K562 (cell line): Measurements from ENCODE around the gene TIAM1. TPM values are rescaled to one million over a fixed set of nuclear protein-coding genes. Genes with fewer than 3 reads are reported as not detected.

Experiments
- ATAC-seq: fragments of 200-7000 bp; cut with Tn5 transposase; 3 replicates; pipeline ENCODE4 v1.9.1; 2020; ENCODE audit warnings: moderate library complexity
- BruUV-seq: library from RNA; stranded (reverse); fragments of 400-500 nt; replicated peaks from 2 replicates; lab custom pipeline; 2021; lab: Mats Ljungman, UMichigan
- CTCF ChIA-PET: fragments of 300-600 bp; formaldehyde crosslinking; extraction: SDS; loops from one replicate; lab custom pipeline; 2021; ENCODE audit warnings: low intra/inter-chr PET ratio; lab: Yijun Ruan, JAX
- POLR2A ChIA-PET: fragments of 300-600, 350-650 bp; sonication (Branson Sonifier 250); formaldehyde crosslinking; extraction: SDS; loops from one replicate; lab custom pipeline; 2021; ENCODE audit warnings: antibody characterized with exemption, inconsistent platforms; lab: Yijun Ruan, JAX
- DNase-seq, 4 experiments: peaks; one replicate each; pipeline versions ENCODE4 v3.0.0 to v3.0.0-alpha.2; 2011 to 2018; ENCODE audit warnings: low spot score in 3 of 4, mixed read lengths in 3 of 4; ENCODE audit errors: extremely low read depth in 1 of 4
- FAIRE-seq: peaks from 2 replicates; lab custom pipeline; 2011; peaks lifted over from hg19 to GRCh38; lab: Jason Lieb, UNC
- H2AFZ ChIP-seq: 2 replicates; pipeline ENCODE4 v1.6.0; 2011; ENCODE audit warnings: low read depth, low read length, control low read depth, inconsistent platforms
- H3K27ac ChIP-seq: fragments of 200-600 bp; 3 replicates; pipeline ENCODE4 v1.8.0; 2011; ENCODE audit warnings: low read depth, mild to moderate bottlenecking, control low read depth, inconsistent platforms, low read length, moderate library complexity, mixed read lengths; ENCODE audit errors: extremely low read depth
- H3K27me3 ChIP-seq, 2 experiments: fragments of 300-600 bp in 1 of 2; 2 replicates in 1 of 2; 3 replicates in 1 of 2; pipeline versions ENCODE4 v1.6.0 to v1.8.0; 2011; ENCODE audit warnings: inconsistent platforms in 2 of 2, low read length in 2 of 2, mild to moderate bottlenecking in 1 of 2, mixed read lengths in 1 of 2, moderate library complexity in 1 of 2; ENCODE audit not compliant: control insufficient read depth in 2 of 2, insufficient read depth in 2 of 2
- H3K36me3 ChIP-seq: fragments of 300-600 bp; 3 replicates; pipeline ENCODE4 v1.8.0; 2011; ENCODE audit warnings: mild to moderate bottlenecking, low read length, inconsistent platforms; ENCODE audit not compliant: control insufficient read depth, insufficient read depth
- H3K4me1 ChIP-seq, 2 experiments: fragments of 200-600 bp in 1 of 2; replicated peaks in 1 of 2; 2 replicates in 1 of 2; 3 replicates in 1 of 2; pipeline versions ENCODE4 v1.5.1 to v1.8.0; 2011; ENCODE audit warnings: inconsistent platforms in 2 of 2, low read length in 2 of 2, mild to moderate bottlenecking in 1 of 2, mixed read lengths in 1 of 2, moderate library complexity in 1 of 2; ENCODE audit not compliant: control insufficient read depth in 2 of 2, insufficient read depth in 2 of 2
- H3K4me2 ChIP-seq: 2 replicates; pipeline ENCODE4 v1.6.1; 2011; ENCODE audit warnings: low read length, control low read depth, inconsistent platforms, mixed read lengths; ENCODE audit not compliant: insufficient read depth
- H3K4me3 ChIP-seq: fragments of 200-600 bp; sonication (generic), shearing (Covaris generic); 2 replicates; pipeline ENCODE4 v1.5.1; 2016; ENCODE audit warnings: control low read depth, inconsistent platforms
- H3K79me2 ChIP-seq: fragments of 200-600 bp; 3 replicates; pipeline ENCODE4 v1.8.0; 2011; ENCODE audit warnings: low read length, inconsistent platforms; ENCODE audit not compliant: control insufficient read depth, insufficient read depth
- H3K9ac ChIP-seq, 2 experiments: 2 replicates each; pipeline versions ENCODE4 v1.6.0 to v1.6.1; 2011; ENCODE audit warnings: low read depth in 2 of 2, low read length in 2 of 2, control low read depth in 1 of 2, inconsistent platforms in 1 of 2, mild to moderate bottlenecking in 1 of 2, mixed read lengths in 1 of 2; ENCODE audit not compliant: insufficient read depth in 1 of 2
- H3K9me1 ChIP-seq: one replicate; pipeline ENCODE4 v1.6.0; 2011; ENCODE audit warnings: inconsistent platforms, mild to moderate bottlenecking, low read length, moderate library complexity; ENCODE audit not compliant: control insufficient read depth, insufficient read depth
- H3K9me3 ChIP-seq: replicated peaks from 2 replicates; pipeline ENCODE4 v1.5.1; 2011; ENCODE audit warnings: low read depth, low read length, inconsistent platforms; ENCODE audit not compliant: control insufficient read depth, insufficient read depth
- H4K20me1 ChIP-seq: replicated peaks from 2 replicates; pipeline ENCODE4 v1.6.1; 2011; ENCODE audit warnings: low read length, inconsistent platforms, mixed read lengths; ENCODE audit not compliant: control insufficient read depth, insufficient read depth
- DLX4 ChIP-seq: fragments of 250-450 bp; sonication (Bioruptor Pico); IDR thresholded peaks from 2 replicates; pipeline ENCODE4 v1.6.1; 2021; ENCODE audit warnings: mild to moderate bottlenecking
- FUS ChIP-seq: fragments of 200-400 bp; formaldehyde crosslinking; optimal IDR thresholded peaks from 2 replicates; pipeline ENCODE3; 2017; ENCODE audit warnings: low read depth, low read length
- HDAC3 ChIP-seq: fragments of 450-650 bp; IDR thresholded peaks from 2 replicates; pipeline ENCODE4 v1.6.1; 2018; ENCODE audit warnings: borderline replicate concordance, mild to moderate bottlenecking, moderate library complexity; ENCODE audit not compliant: partially characterized antibody
- KDM5B ChIP-seq: fragments of 200-600 bp; sonication (generic); IDR thresholded peaks from 2 replicates; pipeline ENCODE4 v1.6.1; 2012; ENCODE audit warnings: low read depth, mild to moderate bottlenecking, moderate library complexity, low read length, control low read depth, inconsistent platforms; ENCODE audit not compliant: insufficient replicate concordance
- PML ChIP-seq: IDR thresholded peaks from 2 replicates; pipeline ENCODE4 v1.6.1; 2012; ENCODE audit warnings: low read length, inconsistent platforms
- TARDBP ChIP-seq: fragments of 450-650 bp; IDR thresholded peaks from 2 replicates; pipeline ENCODE4 v1.6.1; 2016
- ZKSCAN3 ChIP-seq: fragments of 250-450 bp; sonication (Bioruptor Pico); IDR thresholded peaks from 2 replicates; pipeline ENCODE4 v1.4.0; 2020
- WGBS: fragments of 100-300 bp; shearing (Covaris generic); methylation state at CpG from one replicate; pipeline ENCODE4 v1.1.6; 2016; ENCODE audit warnings: low coverage, mixed read lengths; ENCODE audit not compliant: insufficient coverage; ENCODE audit errors: missing lambda C conversion rate; 5-methylcytosine and 5-hydroxymethylcytosine counted together
- in situ Hi-C: fragments of 300-500 bp; cut with MboI; formaldehyde crosslinking; loops from 4 replicates; pipeline ENCODE4 v1.15.0; 2018; ENCODE audit warnings: inconsistent platforms, mixed read lengths
- intact Hi-C: fragments of 100-400 bp; cut with micrococcal nuclease; formaldehyde crosslinking; loops from 2 replicates; pipeline ENCODE4 v1.14.2; 2022
- polyA plus RNA-seq, 8 experiments: library from polyadenylated mRNA; depleted of rRNA in 4 of 8; stranded (reverse) in 5 of 8; unstranded in 3 of 8; fragments of >200 nt; fragmentation: Nextera tagmentation in 2 of 8; fragmentation: Illumina TruSeq in 1 of 8; extraction: Ambion mirVana in 2 of 8; extraction: Trizol in 1 of 8; gene quantifications; 2 replicates each; pipeline versions ENCODE4 v1.2.1 to v1.2.3, GENCODE V29; 2011 to 2014; ENCODE audit warnings: inconsistent platforms in 1 of 8, missing spikeins in 1 of 8
- total RNA-seq, 7 experiments: library from RNA; depleted of rRNA in 6 of 7; stranded (reverse); fragments of >200 nt in 6 of 7; fragmentation: Illumina TruSeq in 2 of 7; extraction: Trizol in 2 of 7; gene quantifications; 2 replicates each; pipeline versions ENCODE4 v1.2.1 to v1.2.3, GENCODE V29; 2011 to 2021; ENCODE audit warnings: low replicate concordance in 1 of 7

Gene TIAM1
- total and polyA plus RNA-seq, 9 of the 15 experiments (the other 6 are each of a cell fraction or from before 2014, with no cell fraction given) = 0.11 TPM; not detected in 8

DNA sequence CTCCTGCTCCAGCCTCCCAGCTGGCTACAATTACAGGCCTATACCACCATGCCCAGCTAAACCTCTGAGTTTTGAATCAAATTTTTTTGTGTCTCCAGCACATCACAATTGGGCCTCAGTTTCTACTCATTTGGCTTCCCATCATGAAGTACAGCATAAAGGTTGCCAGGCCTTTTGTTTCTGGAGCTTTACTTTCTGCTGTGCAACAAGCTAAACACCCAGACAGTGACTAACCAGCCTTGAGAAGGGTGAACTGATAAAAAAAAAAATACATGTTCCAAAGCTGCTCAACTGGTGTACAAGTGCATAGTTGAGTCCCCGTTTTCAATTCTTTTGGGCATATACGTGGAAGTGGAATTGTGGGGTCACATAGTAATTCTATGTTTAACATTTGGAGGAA, 25.1 kb downstream of the TIAM1 start:
- H3K9me3 ChIP-seq = no peaks in the 10 kb centered on the region
- ATAC-seq (no peak), DNase-seq (no peak), FAIRE-seq (no peak)
- CTCF ChIA-PET = no interaction called here
- POLR2A ChIA-PET = interaction anchor here (0.6 to 1.3 kb wide), 2 partner anchors 13 to 61 kb away, joined by 3 read pairs; no protein-coding TSS in a partner anchor
- H3K4me2 ChIP-seq = no peak overlapping the region
- no peak overlapping the region for H2AFZ ChIP-seq
- H3K79me2 ChIP-seq = no peaks in the 10 kb centered on the region
- BruUV-seq = no TSS peak
- no peak overlapping the region for H3K27ac ChIP-seq
- H4K20me1 ChIP-seq = no peaks in the 10 kb centered on the region
- peaks cover 12 to 17% of the 10 kb centered on the region in 2 experiments; a peak in 4 of 5 replicates for H3K27me3 ChIP-seq
- TF ChIP-seq KDM5B = no peak
- no peaks in the 10 kb centered on the region for H3K36me3 ChIP-seq
- intact Hi-C loops (no loop called here), in situ Hi-C loops (no loop called here)
- no peaks in the 10 kb centered on the region for H3K9me1 ChIP-seq
- WGBS = 0% methylated on average over 2 of the region's 2 CpGs
- H3K4me3 ChIP-seq = no peak overlapping the region
- H3K4me1 ChIP-seq = no peaks in the 10 kb centered on the region
- no peak overlapping the region for H3K9ac ChIP-seq

DNA sequence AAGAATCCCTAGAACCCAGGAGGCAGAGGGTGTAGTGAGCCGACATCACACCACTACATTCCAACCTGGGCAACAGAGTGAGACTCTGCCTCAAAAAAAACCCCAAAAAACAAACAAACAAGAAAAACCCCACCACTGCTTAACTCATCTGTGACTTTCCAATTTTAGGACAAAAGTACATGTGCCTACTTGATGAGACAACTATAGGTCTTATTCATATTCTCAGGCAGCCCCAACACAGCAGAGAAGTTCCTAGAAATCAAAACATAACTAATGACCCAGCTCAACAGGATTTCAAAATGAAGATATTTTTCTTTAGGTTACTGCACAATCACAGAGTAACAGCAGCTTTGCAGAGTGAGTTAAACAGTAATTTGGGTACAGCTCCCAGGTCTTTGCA, 26.4 kb downstream of the TIAM1 start:
- 0% methylated on average over 1 of the region's 1 CpG for WGBS
- DNase-seq (no peak), FAIRE-seq (no peak), ATAC-seq (no peak)
- BruUV-seq = no TSS peak
- in situ Hi-C loops = no loop called here
- no peak overlapping the region for H2AFZ ChIP-seq
- TF ChIP-seq FUS (no peak), TARDBP (no peak), HDAC3 (no peak), DLX4 (CRISPR knock-in tag) (no peak), ZKSCAN3 (CRISPR knock-in tag) (no peak), PML (no peak)
- no peaks in the 10 kb centered on the region for H3K9me1 ChIP-seq
- H3K4me3 ChIP-seq = no peak overlapping the region
- intact Hi-C loops = no loop called here
- H3K79me2 ChIP-seq = no peaks in the 10 kb centered on the region
- no peaks in the 10 kb centered on the region for H3K4me1 ChIP-seq
- H4K20me1 ChIP-seq = no peaks in the 10 kb centered on the region
- ChIA-PET CTCF (no interaction called here), POLR2A (interaction anchor here (0.8 kb wide), 1 partner anchor 9 kb away, joined by 3 read pairs; no protein-coding TSS in a partner anchor)
- peaks cover 12 to 17% of the 10 kb centered on the region in 2 experiments; a peak in 4 of 5 replicates for H3K27me3 ChIP-seq
- no peaks in the 10 kb centered on the region for H3K36me3 ChIP-seq
- H3K9ac ChIP-seq = no peak overlapping the region
- no peak overlapping the region for H3K4me2 ChIP-seq
- no peak overlapping the region for H3K27ac ChIP-seq
- H3K9me3 ChIP-seq = no peaks in the 10 kb centered on the region
